ENCODE data around the gene TMEM170B.

Gene TMEM170B

GRCh38 chr6:11609324-11610071, 71.9 kb downstream of the TMEM170B start:
- in situ Hi-C loops (cut with MboI; ENCODE audit: low sequenced_read_pairs): no loop called here

GRCh38 chr6:11613336-11613735, 75.8 kb downstream of the TMEM170B start:
- in situ Hi-C loops (cut with MboI; ENCODE audit: low sequenced_read_pairs): no loop called here

- in situ Hi-C loops (cut with MboI; ENCODE audit: low sequenced_read_pairs): no loop called here
Observed at GRCh38 chr6:11613858-11614257, 76.3 kb downstream of the TMEM170B start.

- in situ Hi-C loops (cut with MboI; ENCODE audit: low sequenced_read_pairs): no loop called here
Observed at GRCh38 chr6:11614534-11615213, 77.1 kb downstream of the TMEM170B start.

- in situ Hi-C loops (cut with MboI; ENCODE audit: low sequenced_read_pairs): no loop called here
Observed at GRCh38 chr6:11615214-11615602, 77.7 kb downstream of the TMEM170B start.

- in situ Hi-C loops (cut with MboI; ENCODE audit: low sequenced_read_pairs): no loop called here
Observed at GRCh38 chr6:11616200-11616611, 78.7 kb downstream of the TMEM170B start.

GRCh38 chr6:11618533-11618932, 81.0 kb downstream of the TMEM170B start:
- in situ Hi-C loops (cut with MboI; ENCODE audit: low sequenced_read_pairs): no loop called here

- in situ Hi-C loops (cut with MboI; ENCODE audit: low sequenced_read_pairs): no loop called here
Observed at GRCh38 chr6:11621119-11621518, 83.6 kb downstream of the TMEM170B start.

GRCh38 chr6:11622156-11622555, 84.6 kb downstream of the TMEM170B start:
- in situ Hi-C loops (cut with MboI; ENCODE audit: low sequenced_read_pairs): no loop called here

- in situ Hi-C loops (cut with MboI; ENCODE audit: low sequenced_read_pairs): no loop called here
Observed at GRCh38 chr6:11623272-11623671, 85.7 kb downstream of the TMEM170B start.

- in situ Hi-C loops (cut with MboI; ENCODE audit: low sequenced_read_pairs): loop anchor here (25.0 kb wide), 1 partner anchor 1262 kb away; no protein-coding TSS in a partner anchor
Observed at GRCh38 chr6:11625302-11625701, 87.8 kb downstream of the TMEM170B start.

GRCh38 chr6:11626356-11626755, 88.8 kb downstream of the TMEM170B start:
- in situ Hi-C loops (cut with MboI; ENCODE audit: low sequenced_read_pairs): loop anchor here (25.0 kb wide), 1 partner anchor 1261 kb away; no protein-coding TSS in a partner anchor

- in situ Hi-C loops (cut with MboI; ENCODE audit: low sequenced_read_pairs): loop anchor here (25.0 kb wide), 1 partner anchor 1259 kb away; no protein-coding TSS in a partner anchor
Observed at GRCh38 chr6:11628562-11628961, 91.0 kb downstream of the TMEM170B start.

GRCh38 chr6:11631008-11631407, 93.5 kb downstream of the TMEM170B start:
- in situ Hi-C loops (cut with MboI; ENCODE audit: low sequenced_read_pairs): loop anchor here (25.0 kb wide), 1 partner anchor 1256 kb away; no protein-coding TSS in a partner anchor

- in situ Hi-C loops (cut with MboI; ENCODE audit: low sequenced_read_pairs): loop anchor here (25.0 kb wide), 1 partner anchor 1256 kb away; no protein-coding TSS in a partner anchor
Observed at GRCh38 chr6:11631539-11631938, 94.0 kb downstream of the TMEM170B start.

GRCh38 chr6:11632231-11632630, 94.7 kb downstream of the TMEM170B start:
- in situ Hi-C loops (cut with MboI; ENCODE audit: low sequenced_read_pairs): loop anchor here (25.0 kb wide), 1 partner anchor 1255 kb away; no protein-coding TSS in a partner anchor

- in situ Hi-C loops (cut with MboI; ENCODE audit: low sequenced_read_pairs): loop anchor here (25.0 kb wide), 1 partner anchor 1254 kb away; no protein-coding TSS in a partner anchor
Observed at GRCh38 chr6:11632795-11633511, 95.4 kb downstream of the TMEM170B start.
